GM21526 (cell line): ENCODE results near the gene SORCS2.

ENCODE experiments used
- ATAC-seq: cut with Tn5 transposase; IDR thresholded peaks from one replicate; pipeline ENCODE4 v1.9.1; 2021; ENCODE audit warnings: moderate library complexity; ENCODE audit not compliant: unreplicated experiment, low FRiP score

SORCS2 gene

GRCh38 chr4:7343950-7344349, 151.6 kb downstream of the SORCS2 start:
- ATAC-seq, result no peak

GRCh38 chr4:7344636-7345155, 152.4 kb downstream of the SORCS2 start:
- ATAC-seq, result no peak

- ATAC-seq, result no peak
Measured at GRCh38 chr4:7347981-7348380, 155.6 kb downstream of the SORCS2 start.

GRCh38 chr4:7348946-7349900, 156.9 kb downstream of the SORCS2 start:
- no peak for ATAC-seq

- ATAC-seq, result no peak
Measured at GRCh38 chr4:7350396-7350795, 158.1 kb downstream of the SORCS2 start.

- no peak for ATAC-seq
Measured at GRCh38 chr4:7351014-7351413, 158.7 kb downstream of the SORCS2 start.

- ATAC-seq, result no peak
Measured at GRCh38 chr4:7352486-7352885, 160.1 kb downstream of the SORCS2 start.

GRCh38 chr4:7353046-7353790, 160.9 kb downstream of the SORCS2 start:
- ATAC-seq, result no peak

GRCh38 chr4:7353846-7354610, 161.7 kb downstream of the SORCS2 start:
- ATAC-seq, result no peak

- no peak for ATAC-seq
Measured at GRCh38 chr4:7354927-7355326, 162.6 kb downstream of the SORCS2 start.

GRCh38 chr4:7355795-7356194, 163.5 kb downstream of the SORCS2 start:
- ATAC-seq, result no peak

GRCh38 chr4:7356667-7357310, 164.5 kb downstream of the SORCS2 start:
- ATAC-seq, result no peak

- no peak for ATAC-seq
Measured at GRCh38 chr4:7357323-7357722, 165.0 kb downstream of the SORCS2 start.

- no peak for ATAC-seq
Measured at GRCh38 chr4:7358100-7358735, 165.9 kb downstream of the SORCS2 start.

GRCh38 chr4:7359400-7360062, 167.2 kb downstream of the SORCS2 start:
- ATAC-seq, result no peak

GRCh38 chr4:7360806-7361205, 168.5 kb downstream of the SORCS2 start:
- ATAC-seq, result no peak

GRCh38 chr4:7361280-7361895, 169.1 kb downstream of the SORCS2 start:
- no peak for ATAC-seq

GRCh38 chr4:7362341-7362740, 170.0 kb downstream of the SORCS2 start:
- no peak for ATAC-seq
